CD4-positive, CD25-positive, alpha-beta regulatory T cell (primary cell): ENCODE data around the gene CORO1C. TPM values are rescaled to one million over a fixed set of nuclear protein-coding genes. Genes with fewer than 3 reads are reported as not detected.
A peak's percentile ranks its signal among the peaks of the same experiment; 100 is the strongest.

Experiments
- ATAC-seq, 2 donors: fragments of 150-1000 bp; cut with Tn5 transposase; one replicate each; pipeline ENCODE4 v1.10.0; 2021; ENCODE audit warnings: low read depth in 2 of 2, moderate number of reproducible peaks in 2 of 2, moderate library complexity in 1 of 2
- DNase-seq, 3 donors: peaks; one replicate each; pipeline versions ENCODE4 v3.0.0 to v3.0.0-alpha.2; 2012 to 2022; ENCODE audit warnings: mixed read lengths in 1 of 3
- H3K27ac ChIP-seq: one replicate; pipeline ENCODE4 v1.7.0; 2013; ENCODE audit warnings: mild to moderate bottlenecking, low read length; ENCODE audit not compliant: insufficient read depth, poor library complexity, severe bottlenecking
- H3K27me3 ChIP-seq: one replicate; pipeline ENCODE4 v1.7.0; 2013; ENCODE audit warnings: low read length; ENCODE audit not compliant: control insufficient read depth, insufficient read depth
- H3K36me3 ChIP-seq: one replicate; pipeline ENCODE4 v1.7.0; 2013; ENCODE audit warnings: mild to moderate bottlenecking, low read length, moderate library complexity; ENCODE audit not compliant: control insufficient read depth, insufficient read depth
- H3K4me1 ChIP-seq: 2 replicates; pipeline ENCODE4 v1.7.0; 2013; ENCODE audit warnings: mild to moderate bottlenecking, low read length; ENCODE audit not compliant: insufficient read depth, control insufficient read depth, poor library complexity, severe bottlenecking
- H3K4me3 ChIP-seq: one replicate; pipeline ENCODE4 v1.7.0; 2013; ENCODE audit warnings: low read depth, mild to moderate bottlenecking, low read length, moderate library complexity
- H3K9me3 ChIP-seq, 2 experiments: 1 replicate in 1 of 2; 2 replicates in 1 of 2; pipeline ENCODE4 v1.7.0; 2013; ENCODE audit warnings: low read length in 2 of 2, mild to moderate bottlenecking in 1 of 2, moderate library complexity in 1 of 2; ENCODE audit not compliant: control insufficient read depth in 2 of 2
- H3K27ac Mint-ChIP-seq, 3 donors: one replicate each; pipeline ENCODE4 v1.8.0; 2020 to 2022; ENCODE audit warnings: mild to moderate bottlenecking in 3 of 3, mixed read lengths in 3 of 3, moderate library complexity in 2 of 3
- H3K27me3 Mint-ChIP-seq: one replicate; pipeline ENCODE4 v1.8.0; 2022; ENCODE audit warnings: mild to moderate bottlenecking, mixed read lengths
- H3K36me3 Mint-ChIP-seq: one replicate; pipeline ENCODE4 v1.8.0; 2020; ENCODE audit warnings: mixed read lengths
- H3K4me1 Mint-ChIP-seq, 4 donors: one replicate each; pipeline ENCODE4 v1.8.0; 2020 to 2022; ENCODE audit warnings: mixed read lengths in 4 of 4, mild to moderate bottlenecking in 1 of 4
- H3K4me3 Mint-ChIP-seq, 4 donors: one replicate each; pipeline ENCODE4 v1.8.0; 2020 to 2022; ENCODE audit warnings: mild to moderate bottlenecking in 4 of 4, mixed read lengths in 4 of 4, moderate library complexity in 3 of 4
- H3K9me3 Mint-ChIP-seq, 7 donors: one replicate each; pipeline ENCODE4 v1.8.0; 2020 to 2022; ENCODE audit warnings: mixed read lengths in 7 of 7, mild to moderate bottlenecking in 3 of 7, moderate library complexity in 2 of 7
- polyA plus RNA-seq, 4 donors: library from polyadenylated mRNA; unstranded; fragments of 300-500 nt; fragmentation: Illumina TruSeq; gene quantifications; one replicate each; pipeline ENCODE4 v1.2.3, GENCODE V29; 2021
- total RNA-seq: library from RNA; stranded (reverse); gene quantifications from one replicate; pipeline ENCODE4 v1.2.3, GENCODE V29; 2022

CORO1C gene
- total and polyA plus RNA-seq, 5 donors from 2014 or later = 9.4 to 22.8 (median 21.2) TPM

- H3K36me3 Mint-ChIP-seq = no peaks in the 10 kb centered on the region
- H3K27ac Mint-ChIP-seq = no peak overlapping the region
- no peak overlapping the region for H3K4me3 Mint-ChIP-seq
- ATAC-seq = no peak
- peaks cover 0 to 21% (median 12%) of the 10 kb centered on the region in 4 donors for H3K4me1 Mint-ChIP-seq
- H3K36me3 ChIP-seq = peaks cover 2% of the 10 kb centered on the region
- no peaks in the 10 kb centered on the region for H3K27me3 Mint-ChIP-seq
- peaks cover 2 to 5% of the 10 kb centered on the region in 2 experiments for H3K9me3 ChIP-seq
- no peaks in the 10 kb centered on the region for H3K27me3 ChIP-seq
- no peak overlapping the region for H3K27ac ChIP-seq
- H3K4me3 ChIP-seq = no peak overlapping the region
- H3K4me1 ChIP-seq = no peaks in the 10 kb centered on the region
- H3K9me3 Mint-ChIP-seq = peaks cover 0 to 5% (median 0%) of the 10 kb centered on the region in 7 donors
- DNase-seq = no peak
Observed at GRCh38 chr12:108610856-108611605, 120.3 kb downstream of the CORO1C start.

DNA sequence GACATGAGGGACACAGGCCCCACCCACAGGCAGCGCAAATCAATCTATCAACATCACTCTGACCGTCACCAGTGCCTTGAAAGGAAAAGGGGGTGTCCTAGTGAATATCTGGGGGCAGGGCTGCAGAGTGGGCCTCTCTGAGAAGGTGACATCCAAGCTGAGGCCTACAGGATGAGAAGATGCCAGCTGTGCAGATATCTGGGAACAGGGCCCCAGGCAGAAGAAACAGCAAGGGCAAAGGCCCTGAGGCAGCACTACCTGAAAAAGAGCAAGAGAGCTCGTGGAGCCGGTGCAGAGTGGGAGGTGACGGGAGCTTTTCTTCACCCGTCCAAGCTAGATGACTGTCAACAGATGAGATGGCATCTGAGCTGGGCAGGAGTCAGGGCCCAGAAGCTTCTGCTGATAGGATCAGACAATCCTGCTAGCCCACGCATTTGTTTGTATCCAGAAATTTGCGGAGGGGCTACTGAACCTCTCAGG lies 120.9 kb downstream of the CORO1C start:
- no peak for DNase-seq
- Histone ChIP-seq H3K9me3 (no peaks in the 10 kb centered on the region), H3K27me3 (no peaks in the 10 kb centered on the region), H3K4me1 (no peaks in the 10 kb centered on the region), H3K4me3 (no peak overlapping the region), H3K27ac (no peak overlapping the region), H3K36me3 (no peaks in the 10 kb centered on the region)
- Mint-ChIP-seq H3K4me1 (peaks cover 0 to 15% (median 10%) of the 10 kb centered on the region in 4 donors), H3K9me3 (peaks cover 0 to 1% (median 0%) of the 10 kb centered on the region in 7 donors), H3K4me3 (no peak overlapping the region), H3K27ac (peak overlapping the region in 1 of 3 donors; percentile 54), H3K36me3 (no peaks in the 10 kb centered on the region), H3K27me3 (no peaks in the 10 kb centered on the region)
- no peak for ATAC-seq

GRCh38 chr12:108609537-108610335 lies 121.6 kb downstream of the CORO1C start:
- Histone ChIP-seq H3K4me1 (no peaks in the 10 kb centered on the region), H3K27me3 (no peaks in the 10 kb centered on the region), H3K27ac (no peak overlapping the region), H3K9me3 (no peaks in the 10 kb centered on the region), H3K4me3 (no peak overlapping the region), H3K36me3 (no peaks in the 10 kb centered on the region)
- H3K27ac Mint-ChIP-seq = peak overlapping the region in 1 of 3 donors; percentile 54
- no peaks in the 10 kb centered on the region for H3K27me3 Mint-ChIP-seq
- DNase-seq (no peak), ATAC-seq (no peak)
- no peaks in the 10 kb centered on the region for H3K9me3 Mint-ChIP-seq
- peaks cover 0 to 14% (median 9%) of the 10 kb centered on the region in 4 donors for H3K4me1 Mint-ChIP-seq
- H3K36me3 Mint-ChIP-seq = no peaks in the 10 kb centered on the region
- no peak overlapping the region for H3K4me3 Mint-ChIP-seq

DNA sequence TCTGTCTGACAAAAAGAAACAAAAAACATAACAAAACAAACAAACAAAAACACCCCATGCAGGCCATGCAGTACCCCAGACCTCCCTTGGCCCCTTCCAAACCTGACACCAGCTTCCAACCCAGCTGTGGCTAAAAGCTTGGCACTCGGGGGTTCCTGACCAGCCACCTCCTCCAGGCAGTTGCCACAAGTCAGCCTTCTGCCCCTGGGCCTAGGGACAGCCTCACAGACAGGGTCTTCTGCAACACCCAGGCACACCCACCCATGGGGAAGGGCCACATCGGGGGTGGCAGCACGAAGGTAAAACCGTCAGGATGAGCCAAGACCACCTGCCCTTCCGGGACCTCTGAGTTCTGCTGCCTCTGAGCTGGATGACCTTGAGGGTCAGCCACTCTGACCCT lies 122.7 kb downstream of the CORO1C start:
- H3K4me3 Mint-ChIP-seq = no peak overlapping the region

DNA sequence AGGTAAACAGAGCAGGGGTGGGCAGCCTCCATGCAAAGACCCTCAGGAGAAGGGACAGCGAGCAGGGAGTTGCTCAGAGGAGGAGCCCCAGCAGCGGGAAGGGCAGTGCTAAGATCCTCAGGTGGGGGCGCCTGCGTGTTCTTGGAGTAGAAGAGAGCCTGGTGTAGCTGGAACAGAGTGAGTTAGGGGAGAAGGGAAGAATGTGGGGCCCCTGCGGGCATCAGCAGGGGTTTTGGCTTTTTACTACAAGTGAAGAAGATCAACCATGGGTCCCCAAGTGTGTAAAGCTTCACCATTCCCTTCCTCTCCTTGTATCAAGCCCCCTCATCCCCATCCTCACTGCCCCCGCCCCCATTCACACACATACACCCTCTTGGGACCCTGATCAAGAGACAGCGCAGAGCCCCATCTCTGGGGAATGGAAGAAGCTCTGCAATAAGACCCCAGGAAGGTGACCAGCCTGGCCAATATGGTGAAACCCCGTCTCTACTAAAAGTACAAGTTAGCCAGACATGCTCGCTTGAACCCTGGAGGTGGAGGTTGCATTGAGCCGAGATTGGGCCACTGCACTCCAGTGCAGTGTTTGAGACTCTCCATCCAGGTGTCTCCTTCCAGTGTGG lies 123.2 kb downstream of the CORO1C start:
- Mint-ChIP-seq H3K27ac (no peak overlapping the region), H3K9me3 (no peaks in the 10 kb centered on the region), H3K27me3 (no peaks in the 10 kb centered on the region), H3K4me3 (no peak overlapping the region), H3K4me1 (peaks cover 0 to 8% (median 2%) of the 10 kb centered on the region in 4 donors), H3K36me3 (no peaks in the 10 kb centered on the region)
- no peaks in the 10 kb centered on the region for H3K36me3 ChIP-seq
- H3K27me3 ChIP-seq = no peaks in the 10 kb centered on the region
- DNase-seq = no peak
- H3K27ac ChIP-seq = no peak overlapping the region
- no peaks in the 10 kb centered on the region for H3K9me3 ChIP-seq
- H3K4me1 ChIP-seq = no peaks in the 10 kb centered on the region
- no peak for ATAC-seq
- H3K4me3 ChIP-seq = no peak overlapping the region

More for the DNA sequence above, 122.7 kb downstream of the CORO1C start:
- ATAC-seq (no peak), DNase-seq (no peak)
- Histone ChIP-seq H3K4me3 (no peak overlapping the region), H3K27ac (no peak overlapping the region), H3K36me3 (no peaks in the 10 kb centered on the region), H3K4me1 (no peaks in the 10 kb centered on the region), H3K27me3 (no peaks in the 10 kb centered on the region), H3K9me3 (no peaks in the 10 kb centered on the region)
- H3K27me3 Mint-ChIP-seq = no peaks in the 10 kb centered on the region
- H3K36me3 Mint-ChIP-seq = no peaks in the 10 kb centered on the region
- peaks cover 0 to 10% (median 3%) of the 10 kb centered on the region in 4 donors for H3K4me1 Mint-ChIP-seq
- no peaks in the 10 kb centered on the region for H3K9me3 Mint-ChIP-seq
- no peak overlapping the region for H3K27ac Mint-ChIP-seq

DNA sequence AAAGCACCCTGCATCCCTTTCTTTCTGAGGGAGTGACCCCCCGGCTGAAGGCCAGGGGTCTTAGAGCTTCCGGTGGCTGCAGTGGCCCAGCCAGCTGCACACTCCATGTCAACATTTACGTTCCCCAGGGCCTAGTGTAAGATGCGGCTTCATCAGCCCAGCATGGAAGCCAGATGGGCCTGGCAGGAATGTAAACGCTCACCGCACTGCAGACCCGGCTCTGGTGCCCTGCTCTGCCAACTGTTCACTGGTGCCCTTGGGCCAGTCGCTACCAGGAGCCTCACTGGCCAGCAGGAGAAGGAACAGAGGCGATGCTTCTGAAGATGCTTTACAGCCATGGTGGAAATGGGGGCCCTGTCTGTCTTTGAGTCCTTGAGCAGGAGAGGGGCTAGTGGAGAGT lies 124.8 kb downstream of the CORO1C start:
- Histone ChIP-seq H3K9me3 (no peaks in the 10 kb centered on the region), H3K27me3 (no peaks in the 10 kb centered on the region), H3K27ac (no peak overlapping the region), H3K4me1 (no peaks in the 10 kb centered on the region), H3K36me3 (no peaks in the 10 kb centered on the region), H3K4me3 (no peak overlapping the region)
- Mint-ChIP-seq H3K9me3 (no peaks in the 10 kb centered on the region), H3K4me3 (no peak overlapping the region), H3K27me3 (no peaks in the 10 kb centered on the region), H3K27ac (no peak overlapping the region), H3K36me3 (no peaks in the 10 kb centered on the region), H3K4me1 (peaks cover 0 to under 1% (median 0%) of the 10 kb centered on the region in 4 donors)
- ATAC-seq (no peak), DNase-seq (no peak)

DNA sequence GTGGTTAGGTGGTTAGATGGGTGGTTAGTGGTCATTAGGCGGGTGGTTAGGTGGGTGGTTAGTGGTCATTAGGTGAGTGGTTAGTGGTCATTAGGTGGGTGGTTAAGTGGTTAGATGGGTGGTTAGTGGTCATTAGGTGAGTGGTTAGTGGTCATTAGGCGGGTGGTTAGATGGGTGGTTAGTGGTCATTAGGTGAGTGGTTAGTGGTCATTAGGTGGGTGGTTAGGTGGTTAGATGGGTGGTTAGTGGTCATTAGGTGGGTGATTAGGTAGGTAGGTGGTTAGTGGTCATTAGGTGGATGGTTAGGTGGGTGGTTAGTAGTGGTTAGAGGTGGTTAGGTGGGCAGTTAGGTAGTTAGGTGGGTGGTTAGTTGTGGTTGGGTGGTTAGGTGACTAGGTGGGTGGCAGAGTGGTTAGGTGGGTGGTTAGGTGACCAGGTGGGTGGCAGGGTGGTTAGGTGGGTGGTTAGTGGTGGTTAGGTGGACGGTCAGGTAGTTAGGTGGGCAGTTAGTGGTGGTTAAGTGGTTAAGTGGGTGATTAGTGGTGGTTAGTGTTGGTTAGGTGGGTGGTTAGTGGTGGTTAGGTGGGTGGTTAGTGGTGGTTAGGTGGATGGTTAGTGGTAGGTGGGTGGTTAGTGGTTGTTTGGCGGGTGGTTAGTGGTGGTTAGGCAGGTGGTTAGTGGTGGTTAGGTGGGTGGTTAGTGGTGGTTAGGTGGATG lies 125.5 kb downstream of the CORO1C start:
- Mint-ChIP-seq H3K4me3 (no peak overlapping the region), H3K27me3 (no peaks in the 10 kb centered on the region), H3K4me1 (no peaks in the 10 kb centered on the region), H3K27ac (peak overlapping the region in 1 of 3 donors; percentile 80), H3K9me3 (no peaks in the 10 kb centered on the region), H3K36me3 (no peaks in the 10 kb centered on the region)
- ATAC-seq (no peak), DNase-seq (no peak)
- no peaks in the 10 kb centered on the region for H3K36me3 ChIP-seq
- H3K4me1 ChIP-seq = no peaks in the 10 kb centered on the region
- no peak overlapping the region for H3K4me3 ChIP-seq
- no peak overlapping the region for H3K27ac ChIP-seq
- no peaks in the 10 kb centered on the region for H3K9me3 ChIP-seq
- H3K27me3 ChIP-seq = no peaks in the 10 kb centered on the region
